ENCODE results near the gene PREX1. TPM values are rescaled to one million over a fixed set of nuclear protein-coding genes. Genes with fewer than 3 reads are reported as not detected.

Gene PREX1
- polyA plus RNA-seq, 1 of the 3 experiments (the other 2 are of a cell fraction), result 5.3 TPM

DNA sequence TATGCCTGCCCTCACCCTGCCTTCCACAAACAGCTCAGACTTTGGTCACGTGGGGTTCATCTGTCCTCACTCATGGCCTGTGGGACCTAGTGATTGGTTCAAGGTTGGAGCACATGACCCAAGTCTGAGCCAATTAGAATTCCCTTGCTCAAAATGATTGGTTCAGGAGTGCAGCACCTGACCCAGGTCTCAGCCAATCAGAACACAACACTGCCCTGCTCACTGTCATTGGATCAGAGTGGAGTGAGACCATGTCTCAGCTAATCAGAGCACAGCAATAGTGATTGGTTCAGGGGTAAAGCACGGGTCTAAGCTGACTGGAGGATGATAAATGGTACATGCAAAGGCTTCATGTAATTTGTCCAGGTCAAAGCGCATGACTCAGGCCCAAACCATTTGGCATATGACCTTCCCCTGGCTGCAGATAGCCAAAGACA, 102.2 kb downstream of the PREX1 start:
- 70% methylated on average over 3 of the region's 3 CpGs for WGBS (ENCODE audit: low lambda C conversion rate)
- POLR2A ChIA-PET, result no interaction called here
- CTCF ChIA-PET, result interaction anchor here (2.5 kb wide), 1 partner anchor 68 kb away, joined by 9 read pairs; no protein-coding TSS in a partner anchor

DNA sequence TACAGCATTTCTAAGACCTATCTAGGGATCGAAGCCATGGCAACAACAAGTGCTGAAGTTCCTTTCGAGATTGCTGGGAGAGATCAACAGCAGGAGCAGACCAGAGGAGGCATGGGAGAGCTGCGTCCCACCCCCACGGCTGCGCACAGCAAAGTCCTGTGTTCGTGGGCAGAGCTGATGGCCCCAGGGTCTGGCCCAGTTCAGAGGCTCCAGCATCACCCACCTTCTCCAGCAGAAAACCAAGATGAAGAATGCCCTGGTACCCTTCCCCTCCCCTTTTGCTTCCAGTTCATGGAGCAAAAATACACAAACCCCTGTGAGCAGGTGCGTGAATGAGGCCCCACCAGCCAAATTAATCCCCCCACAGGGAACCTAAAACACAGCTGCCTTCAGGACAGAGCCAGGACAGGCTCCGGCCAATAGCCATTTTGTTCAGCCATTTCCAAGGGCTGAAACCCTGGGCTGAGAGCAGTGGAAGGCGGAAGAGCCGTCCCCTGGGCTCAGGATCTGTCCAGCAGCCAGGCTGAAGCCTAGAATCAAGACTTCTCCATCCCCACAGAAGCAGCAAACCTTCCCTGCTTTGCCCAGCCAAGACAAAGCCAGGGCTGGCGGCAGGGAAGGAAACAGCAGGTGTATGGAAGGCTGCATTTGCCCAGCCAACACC, 102.8 kb downstream of the PREX1 start:
- WGBS (ENCODE audit: low lambda C conversion rate), result 86% methylated on average over 10 of the region's 11 CpGs
- TF ChIP-seq, protein P1, sequence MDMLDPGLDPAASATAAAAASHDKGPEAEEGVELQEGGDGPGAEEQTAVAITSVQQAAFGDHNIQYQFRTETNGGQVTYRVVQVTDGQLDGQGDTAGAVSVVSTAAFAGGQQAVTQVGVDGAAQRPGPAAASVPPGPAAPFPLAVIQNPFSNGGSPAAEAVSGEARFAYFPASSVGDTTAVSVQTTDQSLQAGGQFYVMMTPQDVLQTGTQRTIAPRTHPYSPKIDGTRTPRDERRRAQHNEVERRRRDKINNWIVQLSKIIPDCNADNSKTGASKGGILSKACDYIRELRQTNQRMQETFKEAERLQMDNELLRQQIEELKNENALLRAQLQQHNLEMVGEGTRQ (IDR thresholded peaks at IDR 0.05; ENCODE audit: borderline replicate concordance, low read depth, low read length), result no peak
- TF ChIP-seq RFX5 (IDR thresholded peaks at IDR 0.05; ENCODE audit: low read length), result no peak
- TF ChIP-seq, protein P2, sequence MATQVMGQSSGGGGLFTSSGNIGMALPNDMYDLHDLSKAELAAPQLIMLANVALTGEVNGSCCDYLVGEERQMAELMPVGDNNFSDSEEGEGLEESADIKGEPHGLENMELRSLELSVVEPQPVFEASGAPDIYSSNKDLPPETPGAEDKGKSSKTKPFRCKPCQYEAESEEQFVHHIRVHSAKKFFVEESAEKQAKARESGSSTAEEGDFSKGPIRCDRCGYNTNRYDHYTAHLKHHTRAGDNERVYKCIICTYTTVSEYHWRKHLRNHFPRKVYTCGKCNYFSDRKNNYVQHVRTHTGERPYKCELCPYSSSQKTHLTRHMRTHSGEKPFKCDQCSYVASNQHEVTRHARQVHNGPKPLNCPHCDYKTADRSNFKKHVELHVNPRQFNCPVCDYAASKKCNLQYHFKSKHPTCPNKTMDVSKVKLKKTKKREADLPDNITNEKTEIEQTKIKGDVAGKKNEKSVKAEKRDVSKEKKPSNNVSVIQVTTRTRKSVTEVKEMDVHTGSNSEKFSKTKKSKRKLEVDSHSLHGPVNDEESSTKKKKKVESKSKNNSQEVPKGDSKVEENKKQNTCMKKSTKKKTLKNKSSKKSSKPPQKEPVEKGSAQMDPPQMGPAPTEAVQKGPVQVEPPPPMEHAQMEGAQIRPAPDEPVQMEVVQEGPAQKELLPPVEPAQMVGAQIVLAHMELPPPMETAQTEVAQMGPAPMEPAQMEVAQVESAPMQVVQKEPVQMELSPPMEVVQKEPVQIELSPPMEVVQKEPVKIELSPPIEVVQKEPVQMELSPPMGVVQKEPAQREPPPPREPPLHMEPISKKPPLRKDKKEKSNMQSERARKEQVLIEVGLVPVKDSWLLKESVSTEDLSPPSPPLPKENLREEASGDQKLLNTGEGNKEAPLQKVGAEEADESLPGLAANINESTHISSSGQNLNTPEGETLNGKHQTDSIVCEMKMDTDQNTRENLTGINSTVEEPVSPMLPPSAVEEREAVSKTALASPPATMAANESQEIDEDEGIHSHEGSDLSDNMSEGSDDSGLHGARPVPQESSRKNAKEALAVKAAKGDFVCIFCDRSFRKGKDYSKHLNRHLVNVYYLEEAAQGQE (IDR thresholded peaks at IDR 0.05; ENCODE audit: low read depth, low read length), result peak; percentile 59; the same call in 1 of the 2 replicates
- Histone ChIP-seq H3K4me1 (ENCODE audit: control insufficient read depth in 1 of 2, insufficient read depth in 2 of 2, low read depth in 1 of 2, low read length in 1 of 2) (no peaks in the 10 kb centered on the region; a peak in 1 of 4 replicates), H3K4me3 (ENCODE audit: low read depth in 2 of 2, low read length in 1 of 2) (no peak overlapping the region), H3K9ac (no peak overlapping the region), H3K9me3 (no peaks in the 10 kb centered on the region), H3K27me3 (ENCODE audit: insufficient read depth) (no peaks in the 10 kb centered on the region), H3K27ac (ENCODE audit: low read depth in 2 of 2, low read length in 1 of 2) (no peak overlapping the region), H3K36me3 (replicated peaks in 1 of 2; ENCODE audit: control insufficient read depth in 1 of 2, insufficient read depth in 2 of 2, low read length in 1 of 2) (no peaks in the 10 kb centered on the region), H3K79me2 (ENCODE audit: insufficient read depth) (no peaks in the 10 kb centered on the region), H2AFZ (ENCODE audit: low read depth) (no peak overlapping the region), H3F3A (replicated peaks; ENCODE audit: insufficient read depth) (no peaks in the 10 kb centered on the region), H3K9me2 (no peaks in the 10 kb centered on the region), H4K20me1 (ENCODE audit: insufficient read depth) (no peaks in the 10 kb centered on the region), H3K4me2 (no peak overlapping the region)
- CTCF ChIA-PET, result no interaction called here
- POLR2A ChIA-PET, result no interaction called here
- DNase-seq, result no peak

More for the DNA sequence above, 102.2 kb downstream of the PREX1 start:
- Histone ChIP-seq H3K27ac (ENCODE audit: low read depth in 2 of 2, low read length in 1 of 2) (no peak overlapping the region), H3K4me1 (ENCODE audit: control insufficient read depth in 1 of 2, insufficient read depth in 2 of 2, low read depth in 1 of 2, low read length in 1 of 2) (no peaks in the 10 kb centered on the region; a peak in 1 of 4 replicates), H3K4me3 (ENCODE audit: low read depth in 2 of 2, low read length in 1 of 2) (no peak overlapping the region), H3K9ac (no peak overlapping the region), H3K9me2 (no peaks in the 10 kb centered on the region), H3K9me3 (no peaks in the 10 kb centered on the region), H4K20me1 (ENCODE audit: insufficient read depth) (no peaks in the 10 kb centered on the region), H3K27me3 (ENCODE audit: insufficient read depth) (no peaks in the 10 kb centered on the region), H3K79me2 (ENCODE audit: insufficient read depth) (no peaks in the 10 kb centered on the region), H2AFZ (ENCODE audit: low read depth) (no peak overlapping the region), H3F3A (replicated peaks; ENCODE audit: insufficient read depth) (no peaks in the 10 kb centered on the region), H3K36me3 (replicated peaks in 1 of 2; ENCODE audit: control insufficient read depth in 1 of 2, insufficient read depth in 2 of 2, low read length in 1 of 2) (no peaks in the 10 kb centered on the region), H3K4me2 (no peak overlapping the region)
- TF ChIP-seq JUND (IDR thresholded peaks at IDR 0.05), result no peak
- TF ChIP-seq, protein P3, sequence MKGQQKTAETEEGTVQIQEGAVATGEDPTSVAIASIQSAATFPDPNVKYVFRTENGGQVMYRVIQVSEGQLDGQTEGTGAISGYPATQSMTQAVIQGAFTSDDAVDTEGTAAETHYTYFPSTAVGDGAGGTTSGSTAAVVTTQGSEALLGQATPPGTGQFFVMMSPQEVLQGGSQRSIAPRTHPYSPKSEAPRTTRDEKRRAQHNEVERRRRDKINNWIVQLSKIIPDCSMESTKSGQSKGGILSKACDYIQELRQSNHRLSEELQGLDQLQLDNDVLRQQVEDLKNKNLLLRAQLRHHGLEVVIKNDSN (IDR thresholded peaks at IDR 0.05; ENCODE audit: borderline replicate concordance, low read depth), result peak; percentile 75
- TF ChIP-seq, protein P4, sequence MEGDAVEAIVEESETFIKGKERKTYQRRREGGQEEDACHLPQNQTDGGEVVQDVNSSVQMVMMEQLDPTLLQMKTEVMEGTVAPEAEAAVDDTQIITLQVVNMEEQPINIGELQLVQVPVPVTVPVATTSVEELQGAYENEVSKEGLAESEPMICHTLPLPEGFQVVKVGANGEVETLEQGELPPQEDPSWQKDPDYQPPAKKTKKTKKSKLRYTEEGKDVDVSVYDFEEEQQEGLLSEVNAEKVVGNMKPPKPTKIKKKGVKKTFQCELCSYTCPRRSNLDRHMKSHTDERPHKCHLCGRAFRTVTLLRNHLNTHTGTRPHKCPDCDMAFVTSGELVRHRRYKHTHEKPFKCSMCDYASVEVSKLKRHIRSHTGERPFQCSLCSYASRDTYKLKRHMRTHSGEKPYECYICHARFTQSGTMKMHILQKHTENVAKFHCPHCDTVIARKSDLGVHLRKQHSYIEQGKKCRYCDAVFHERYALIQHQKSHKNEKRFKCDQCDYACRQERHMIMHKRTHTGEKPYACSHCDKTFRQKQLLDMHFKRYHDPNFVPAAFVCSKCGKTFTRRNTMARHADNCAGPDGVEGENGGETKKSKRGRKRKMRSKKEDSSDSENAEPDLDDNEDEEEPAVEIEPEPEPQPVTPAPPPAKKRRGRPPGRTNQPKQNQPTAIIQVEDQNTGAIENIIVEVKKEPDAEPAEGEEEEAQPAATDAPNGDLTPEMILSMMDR (IDR thresholded peaks at IDR 0.05), result no peak
- DNase-seq, result peak; percentile 27
